Mesendoderm (in vitro differentiated cells): ENCODE data around the gene SIN3B.
A peak's percentile ranks its signal among the peaks of the same experiment; 100 is the strongest.

Experiments
- DNase-seq: peaks from one replicate; pipeline ENCODE4 v3.0.0; 2013
- H2AK5ac ChIP-seq: 2 replicates; pipeline ENCODE4 v1.6.1; 2013; ENCODE audit warnings: low read length, inconsistent platforms
- H2BK120ac ChIP-seq: 2 replicates; pipeline ENCODE4 v1.6.1; 2013; ENCODE audit warnings: low read depth, mild to moderate bottlenecking, low read length, moderate library complexity, mixed read lengths
- H2BK15ac ChIP-seq: replicated peaks from 2 replicates; pipeline ENCODE4 v1.6.1; 2013; ENCODE audit warnings: low read depth, mild to moderate bottlenecking, moderate library complexity
- H2BK5ac ChIP-seq: 2 replicates; pipeline ENCODE4 v1.6.1; 2013; ENCODE audit warnings: low read length, inconsistent platforms
- H3K18ac ChIP-seq: 2 replicates; pipeline ENCODE4 v1.6.1; 2013; ENCODE audit warnings: mild to moderate bottlenecking, low read length, mixed read lengths
- H3K23ac ChIP-seq: one replicate; pipeline ENCODE4 v1.6.1; 2013; ENCODE audit warnings: low read length
- H3K27ac ChIP-seq: 2 replicates; pipeline ENCODE4 v1.5.1; 2013; ENCODE audit warnings: low read depth, mild to moderate bottlenecking, inconsistent platforms, low read length, moderate library complexity
- H3K27me3 ChIP-seq: 2 replicates; pipeline ENCODE4 v1.6.1; 2013; ENCODE audit warnings: low read length, control low read depth, mild to moderate bottlenecking, inconsistent platforms; ENCODE audit not compliant: insufficient read depth, poor library complexity
- H3K36me3 ChIP-seq: 2 replicates; pipeline ENCODE4 v1.6.1; 2013; ENCODE audit warnings: low read length, inconsistent platforms; ENCODE audit not compliant: control insufficient read depth, insufficient read depth
- H3K4ac ChIP-seq: one replicate; pipeline ENCODE4 v1.6.1; 2013; ENCODE audit warnings: low read depth, mild to moderate bottlenecking, low read length, moderate library complexity
- H3K4me1 ChIP-seq: 2 replicates; pipeline ENCODE4 v1.6.1; 2013; ENCODE audit warnings: low read depth, low read length, inconsistent platforms; ENCODE audit not compliant: control insufficient read depth
- H3K4me2 ChIP-seq: 2 replicates; pipeline ENCODE4 v1.6.1; 2013; ENCODE audit warnings: low read length
- H3K4me3 ChIP-seq: 2 replicates; pipeline ENCODE4 v1.5.1; 2013; ENCODE audit warnings: mild to moderate bottlenecking, low read length
- H3K56ac ChIP-seq: one replicate; pipeline ENCODE4 v1.6.1; 2013; ENCODE audit warnings: low read length
- H3K79me1 ChIP-seq: 2 replicates; pipeline ENCODE4 v1.6.1; 2013; ENCODE audit warnings: low read length, inconsistent platforms
- H3K79me2 ChIP-seq: 2 replicates; pipeline ENCODE4 v1.6.1; 2013; ENCODE audit warnings: mild to moderate bottlenecking, low read length; ENCODE audit not compliant: control insufficient read depth, insufficient read depth
- H3K9ac ChIP-seq: 2 replicates; pipeline ENCODE4 v1.6.1; 2013; ENCODE audit warnings: low read length, inconsistent platforms
- H4K5ac ChIP-seq: one replicate; pipeline ENCODE4 v1.6.1; 2013; ENCODE audit warnings: low read length
- H4K8ac ChIP-seq: one replicate; pipeline ENCODE4 v1.6.1; 2013; ENCODE audit warnings: low read depth, mild to moderate bottlenecking, control low read depth, low read length, moderate library complexity
- WGBS: extraction: QIAGEN DNeasy Blood & Tissue Kit; methylation state at CpG from one replicate; pipeline ENCODE4 v1.1.7; 2013; ENCODE audit warnings: low lambda C conversion rate, missing lambda C conversion rate; ENCODE audit not compliant: insufficient coverage; ENCODE audit errors: extremely low coverage; 5-methylcytosine and 5-hydroxymethylcytosine counted together

Gene SIN3B

GRCh38 chr19:16799740-16800139 is 29.5 kb upstream of the SIN3B start:
- H3K56ac ChIP-seq = no peak overlapping the region
- H3K27ac ChIP-seq = no peak overlapping the region
- H3K4me1 ChIP-seq = no peaks in the 10 kb centered on the region
- no peak overlapping the region for H2BK120ac ChIP-seq
- no CpG with 5 or more reads among the region's 16 CpGs for WGBS
- H2BK15ac ChIP-seq = no peak overlapping the region
- no peak for DNase-seq
- no peak overlapping the region for H3K18ac ChIP-seq
- H3K9ac ChIP-seq = no peak overlapping the region
- no peak overlapping the region for H2AK5ac ChIP-seq
- no peak overlapping the region for H4K5ac ChIP-seq
- no peaks in the 10 kb centered on the region for H3K79me1 ChIP-seq
- no peak overlapping the region for H3K4ac ChIP-seq
- H3K4me2 ChIP-seq = no peak overlapping the region
- no peak overlapping the region for H3K23ac ChIP-seq
- H4K8ac ChIP-seq = no peak overlapping the region
- H3K27me3 ChIP-seq = no peaks in the 10 kb centered on the region
- H3K4me3 ChIP-seq = no peak overlapping the region
- no peak overlapping the region for H2BK5ac ChIP-seq
- no peaks in the 10 kb centered on the region for H3K79me2 ChIP-seq
- H3K36me3 ChIP-seq = no peaks in the 10 kb centered on the region

- H3K4me3 ChIP-seq = no peak overlapping the region
- no peak for DNase-seq
- no peaks in the 10 kb centered on the region for H3K27me3 ChIP-seq
- no peak overlapping the region for H3K18ac ChIP-seq
- H2BK5ac ChIP-seq = no peak overlapping the region
- no peak overlapping the region for H3K9ac ChIP-seq
- H3K4me1 ChIP-seq = no peaks in the 10 kb centered on the region
- no peak overlapping the region for H2BK15ac ChIP-seq
- H3K27ac ChIP-seq = no peak overlapping the region
- H3K36me3 ChIP-seq = no peaks in the 10 kb centered on the region
- no peak overlapping the region for H3K23ac ChIP-seq
- H2AK5ac ChIP-seq = no peak overlapping the region
- H3K4ac ChIP-seq = no peak overlapping the region
- WGBS = no CpG with 5 or more reads among the region's 8 CpGs
- no peak overlapping the region for H2BK120ac ChIP-seq
- H3K79me2 ChIP-seq = no peaks in the 10 kb centered on the region
- no peak overlapping the region for H4K8ac ChIP-seq
- no peak overlapping the region for H4K5ac ChIP-seq
- H3K56ac ChIP-seq = no peak overlapping the region
- H3K4me2 ChIP-seq = no peak overlapping the region
- H3K79me1 ChIP-seq = no peaks in the 10 kb centered on the region
Measured at GRCh38 chr19:16801600-16802013, 27.6 kb upstream of the SIN3B start.

DNA sequence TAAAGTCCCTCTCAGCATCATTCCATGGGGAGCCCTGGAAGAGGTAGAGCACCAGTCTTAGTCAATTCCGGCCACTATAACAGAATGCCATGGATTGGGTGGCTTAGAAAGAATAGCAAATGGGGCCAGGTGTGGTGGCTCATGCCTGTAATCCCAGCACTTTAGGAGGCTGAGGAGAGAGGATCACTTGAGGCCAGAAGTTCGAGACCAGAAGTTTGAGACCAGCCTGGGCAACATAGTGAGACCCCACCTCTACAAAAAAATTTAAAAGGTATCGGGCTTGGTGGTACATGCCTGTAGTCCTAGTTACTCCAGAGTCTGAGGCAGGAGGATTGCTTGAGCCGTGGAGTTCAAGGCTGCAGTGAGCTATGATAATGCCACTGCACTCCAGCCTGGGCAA is 25.0 kb upstream of the SIN3B start:
- Histone ChIP-seq H4K5ac (no peak overlapping the region), H3K27ac (no peak overlapping the region), H3K4me3 (no peak overlapping the region), H2BK15ac (no peak overlapping the region), H3K56ac (no peak overlapping the region), H3K79me1 (no peaks in the 10 kb centered on the region), H3K4ac (no peak overlapping the region), H3K4me2 (no peak overlapping the region), H3K27me3 (no peaks in the 10 kb centered on the region), H4K8ac (no peak overlapping the region), H3K79me2 (no peaks in the 10 kb centered on the region), H3K36me3 (no peaks in the 10 kb centered on the region), H2BK120ac (no peak overlapping the region), H3K18ac (no peak overlapping the region), H3K23ac (no peak overlapping the region), H3K9ac (no peak overlapping the region), H2BK5ac (no peak overlapping the region), H3K4me1 (no peaks in the 10 kb centered on the region), H2AK5ac (no peak overlapping the region)
- DNase-seq = no peak
- WGBS = no CpG with 5 or more reads among the region's 4 CpGs

DNA sequence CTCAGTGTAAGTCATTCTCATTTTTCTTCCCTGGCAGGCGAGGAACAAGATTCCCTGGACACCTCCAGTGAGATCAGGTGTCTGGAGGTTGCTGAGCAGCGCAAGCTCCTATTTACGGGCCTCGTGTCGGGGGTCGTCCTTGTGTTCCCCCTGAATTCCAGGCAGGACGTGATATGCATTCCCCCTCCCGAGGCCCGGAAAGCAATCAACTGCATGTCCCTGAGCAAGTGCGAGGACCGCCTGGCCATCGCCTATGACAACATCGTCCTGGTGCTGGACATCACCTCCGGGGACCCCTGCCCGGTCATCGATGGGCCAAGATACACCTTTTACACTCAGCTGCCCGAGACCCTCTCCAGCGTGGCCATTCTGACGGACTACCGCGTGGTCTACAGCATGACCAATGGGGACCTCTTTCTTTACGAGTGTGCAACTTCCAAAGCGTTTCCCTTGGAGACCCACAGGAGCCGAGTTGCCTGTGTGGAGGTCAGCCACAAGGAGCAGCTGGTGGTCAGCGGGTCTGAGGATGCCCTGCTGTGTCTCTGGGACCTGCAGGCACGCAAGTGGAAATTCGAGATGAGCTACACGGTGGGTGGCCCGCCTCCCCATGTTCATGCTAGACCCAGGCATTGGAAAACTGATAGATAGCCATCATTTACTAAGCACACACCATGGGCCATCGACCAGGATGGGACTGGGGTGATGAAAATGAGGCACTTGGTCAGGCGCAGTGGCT is 21.5 kb upstream of the SIN3B start:
- Histone ChIP-seq H4K8ac (no peak overlapping the region), H3K79me1 (no peaks in the 10 kb centered on the region), H2BK5ac (no peak overlapping the region), H3K4me1 (no peaks in the 10 kb centered on the region), H3K4ac (no peak overlapping the region), H2AK5ac (no peak overlapping the region), H4K5ac (no peak overlapping the region), H3K9ac (no peak overlapping the region), H3K4me3 (no peak overlapping the region), H3K27me3 (no peaks in the 10 kb centered on the region), H3K23ac (no peak overlapping the region), H3K4me2 (no peak overlapping the region), H3K18ac (no peak overlapping the region), H2BK120ac (no peak overlapping the region), H2BK15ac (no peak overlapping the region), H3K36me3 (no peaks in the 10 kb centered on the region), H3K56ac (no peak overlapping the region), H3K27ac (no peak overlapping the region), H3K79me2 (no peaks in the 10 kb centered on the region)
- DNase-seq = no peak
- WGBS = no CpG with 5 or more reads among the region's 31 CpGs

DNA sequence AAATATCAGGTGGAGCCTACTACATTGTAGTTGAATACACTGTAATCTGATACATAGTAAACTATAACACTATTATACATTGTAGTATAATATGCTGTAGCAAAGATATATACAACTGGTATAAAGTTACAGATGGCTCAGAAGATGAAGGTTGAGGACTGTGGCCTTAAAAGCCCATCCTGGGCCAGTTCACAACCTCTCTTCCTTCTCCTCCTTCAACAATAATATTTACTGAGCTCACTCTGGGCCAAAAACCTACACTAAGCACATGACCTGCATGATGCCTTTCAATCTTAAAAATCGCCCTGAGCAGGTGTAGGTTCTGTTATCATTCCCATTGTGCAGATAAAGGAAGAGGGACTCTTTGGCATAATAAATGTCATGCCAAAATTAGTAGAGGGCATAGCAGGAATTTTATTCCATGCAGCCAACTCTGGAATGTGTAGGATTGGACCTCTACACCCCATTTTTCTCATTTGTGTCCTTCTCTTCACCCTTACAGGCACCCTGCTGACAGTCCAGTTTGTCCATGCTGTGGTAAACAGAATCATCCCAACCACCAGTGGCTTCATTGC is 14.6 kb upstream of the SIN3B start:
- H2AK5ac ChIP-seq = no peak overlapping the region
- no peak overlapping the region for H3K56ac ChIP-seq
- H2BK120ac ChIP-seq = no peak overlapping the region
- no peaks in the 10 kb centered on the region for H3K4me1 ChIP-seq
- no peak overlapping the region for H4K5ac ChIP-seq
- H2BK15ac ChIP-seq = no peak overlapping the region
- no peak overlapping the region for H3K18ac ChIP-seq
- WGBS = no CpG with 5 or more reads among the region's 1 CpG
- no peak overlapping the region for H3K27ac ChIP-seq
- H3K4me2 ChIP-seq = no peak overlapping the region
- H3K4me3 ChIP-seq = peak overlapping the region; percentile 5
- no peaks in the 10 kb centered on the region for H3K79me1 ChIP-seq
- no peak overlapping the region for H2BK5ac ChIP-seq
- H3K23ac ChIP-seq = no peak overlapping the region
- no peaks in the 10 kb centered on the region for H3K27me3 ChIP-seq
- no peaks in the 10 kb centered on the region for H3K79me2 ChIP-seq
- H3K4ac ChIP-seq = no peak overlapping the region
- no peaks in the 10 kb centered on the region for H3K36me3 ChIP-seq
- H3K9ac ChIP-seq = no peak overlapping the region
- peak; percentile 65 for DNase-seq
- H4K8ac ChIP-seq = no peak overlapping the region

GRCh38 chr19:16820056-16820455 is 9.1 kb upstream of the SIN3B start:
- no peak for DNase-seq
- Histone ChIP-seq H3K79me2 (no peaks in the 10 kb centered on the region), H3K27me3 (no peaks in the 10 kb centered on the region), H3K4me1 (no peaks in the 10 kb centered on the region), H2AK5ac (no peak overlapping the region), H3K79me1 (no peaks in the 10 kb centered on the region), H3K18ac (no peak overlapping the region), H3K23ac (no peak overlapping the region), H2BK120ac (no peak overlapping the region), H3K27ac (no peak overlapping the region), H2BK15ac (no peak overlapping the region), H4K8ac (no peak overlapping the region), H4K5ac (no peak overlapping the region), H3K9ac (no peak overlapping the region), H3K56ac (no peak overlapping the region), H3K4me3 (no peak overlapping the region), H3K4me2 (no peak overlapping the region), H3K36me3 (no peaks in the 10 kb centered on the region), H3K4ac (no peak overlapping the region), H2BK5ac (no peak overlapping the region)
- WGBS = no CpG with 5 or more reads among the region's 1 CpG
